Caco-2 (cell line): ENCODE data around the gene PRDM2. TPM values are rescaled to one million over a fixed set of nuclear protein-coding genes. Genes with fewer than 3 reads are reported as not detected.

Experiments used
- Bru-seq: library from RNA; stranded (reverse); fragments of 400-500 nt; gene quantifications from one replicate; lab custom pipeline; 2021; lab: Mats Ljungman, UMichigan
- BruChase-seq, 2 experiments: library from RNA; stranded (reverse); fragments of 400-500 nt; gene quantifications; one replicate each; lab custom pipeline; 2021; lab: Mats Ljungman, UMichigan
- BruUV-seq: library from RNA; stranded (reverse); fragments of 400-500 nt; replicated peaks from 2 replicates; lab custom pipeline; 2021; lab: Mats Ljungman, UMichigan
- CTCF ChIA-PET: fragments of 300-600 bp; sonication (Branson Sonifier 250); formaldehyde crosslinking; loops from one replicate; lab custom pipeline; 2022; ENCODE audit warnings: antibody characterized with exemption; lab: Charles Lee
- POLR2A ChIA-PET: fragments of 300-600 bp; sonication (Branson Sonifier 250); formaldehyde crosslinking; loops from one replicate; lab custom pipeline; 2022; ENCODE audit warnings: antibody characterized with exemption; lab: Charles Lee
- DNase-seq, 2 experiments: peaks; one replicate each; pipeline versions ENCODE4 v3.0.0 to v3.0.0-alpha.2; 2020 to 2022
- H3K27me3 ChIP-seq: replicated peaks from 2 replicates; pipeline ENCODE4 v1.6.0; 2011; ENCODE audit warnings: low read length; ENCODE audit not compliant: control insufficient read depth, insufficient read depth
- H3K36me3 ChIP-seq: 2 replicates; pipeline ENCODE4 v1.5.1; 2011; ENCODE audit warnings: low read length; ENCODE audit not compliant: control insufficient read depth, insufficient read depth
- H3K4me1 ChIP-seq: fragments of 250-450 bp; sonication (Bioruptor Pico); 2 replicates; pipeline ENCODE4 v1.5.1; 2020; ENCODE audit warnings: mild to moderate bottlenecking
- H3K4me3 ChIP-seq: 2 replicates; pipeline ENCODE4 v1.5.1; 2011; ENCODE audit warnings: low read depth, mild to moderate bottlenecking, control low read depth, low read length
- H3K9me3 ChIP-seq: fragments of 250-450 bp; sonication (Bioruptor Pico); 2 replicates; pipeline ENCODE4 v1.5.1; 2020; ENCODE audit warnings: mild to moderate bottlenecking, moderate library complexity
- H3K27ac Mint-ChIP-seq: one replicate; pipeline ENCODE4 v1.8.0; 2022; ENCODE audit warnings: mixed read lengths; ENCODE audit not compliant: unreplicated experiment
- H3K27me3 Mint-ChIP-seq: one replicate; pipeline ENCODE4 v1.8.0; 2022; ENCODE audit warnings: mixed read lengths; ENCODE audit not compliant: insufficient read depth, unreplicated experiment
- H3K36me3 Mint-ChIP-seq: one replicate; pipeline ENCODE4 v1.8.0; 2022; ENCODE audit warnings: mild to moderate bottlenecking, mixed read lengths; ENCODE audit not compliant: insufficient read depth, unreplicated experiment
- H3K4me1 Mint-ChIP-seq: one replicate; pipeline ENCODE4 v1.8.0; 2022; ENCODE audit warnings: low read depth, mixed read lengths; ENCODE audit not compliant: unreplicated experiment
- H3K4me3 Mint-ChIP-seq: one replicate; pipeline ENCODE4 v1.8.0; 2022; ENCODE audit warnings: mild to moderate bottlenecking, moderate library complexity, mixed read lengths; ENCODE audit not compliant: unreplicated experiment
- H3K9me3 Mint-ChIP-seq: one replicate; pipeline ENCODE4 v1.8.0; 2022; ENCODE audit warnings: mixed read lengths; ENCODE audit not compliant: unreplicated experiment
- CTCF ChIP-seq, 2 experiments: fragments of 200-600 bp in 1 of 2; IDR thresholded peaks; 1 replicate in 1 of 2; 2 replicates in 1 of 2; pipeline versions ENCODE4 v1.5.1 to v1.8.0; 2011 to 2022; ENCODE audit warnings: antibody characterized with exemption in 1 of 2, control low read depth in 1 of 2, inconsistent platforms in 1 of 2, low read depth in 1 of 2, low read length in 1 of 2, mild to moderate bottlenecking in 1 of 2, moderate library complexity in 1 of 2; ENCODE audit not compliant: insufficient read depth in 1 of 2, severe bottlenecking in 1 of 2, unreplicated experiment in 1 of 2
- intact Hi-C: fragments of 100-400 bp; cut with micrococcal nuclease; formaldehyde crosslinking; loops from one replicate; pipeline ENCODE4 v1.10.0; 2022; ENCODE audit not compliant: unreplicated experiment
- long read RNA-seq: library from polyadenylated mRNA; stranded (forward); transcript quantifications from one replicate; pipeline ENCODE4 v2.0.0, GENCODE V29; 2022
- total RNA-seq: library from RNA; stranded (reverse); gene quantifications from 2 replicates; pipeline ENCODE4 v1.2.3, GENCODE V29; 2022

Gene PRDM2
- 29.8 and 32.7 TPM in 2 replicates for total RNA-seq
- percentile 76 among the genes with signal in this experiment for Bru-seq, nascent RNA
- BruChase-seq, experiment 1, labeled RNA remaining after a 2-hour chase, result percentile 78 among the genes with signal in this experiment
- BruChase-seq, experiment 2, labeled RNA remaining after a 6-hour chase, result percentile 69 among the genes with signal in this experiment
- long read RNA-seq, partial matches to known transcripts, result 3 of 7 reads
- long read RNA-seq, other reads (novel, unspliced or antisense), result 4 of 7 reads

- Mint-ChIP-seq H3K9me3 (peaks cover 9% of the 10 kb centered on the region), H3K27me3 (no peaks in the 10 kb centered on the region), H3K36me3 (peaks cover 6% of the 10 kb centered on the region), H3K4me3 (peak within 1 kb of the TSS; percentile 90), H3K4me1 (peaks cover 6% of the 10 kb centered on the region), H3K27ac (peak within 1 kb of the TSS; percentile 93)
- BruUV-seq, result no TSS peak
- Histone ChIP-seq H3K36me3 (no peaks in the 10 kb centered on the region), H3K4me3 (peak within 1 kb of the TSS; percentile 75), H3K4me1 (0 out of 2 replicates have a peak, but pooled peaks cover 6% of the 10 kb centered on the region), H3K27me3 (no peaks in the 10 kb centered on the region), H3K9me3 (no peaks in the 10 kb centered on the region)
- intact Hi-C loops, result loop anchor here (5.0 kb wide), 1 partner anchor 47 kb away; no protein-coding TSS in a partner anchor
- no peak for TF ChIP-seq CTCF (IDR thresholded peaks at IDR 0.05; ENCODE audit: insufficient read depth in 1 of 2, low read depth in 1 of 2, low read length in 1 of 2, severe bottlenecking in 1 of 2, unreplicated experiment in 1 of 2)
- ChIA-PET CTCF (no interaction called here), POLR2A (no interaction called here)
- peak; percentile 35 to 55 for DNase-seq
These were observed at the start of gene PRDM2 for GRCh38 chr1:13699936-13700520. TSS of gene PRDM2 (plus strand) at chr1:13700188. CDS start at chr1:13715606, 15,418 bp downstream.

- Mint-ChIP-seq H3K9me3 (peaks cover 12% of the 10 kb centered on the region), H3K27ac (no peak overlapping the region), H3K27me3 (no peaks in the 10 kb centered on the region), H3K4me3 (no peak overlapping the region), H3K4me1 (no peaks in the 10 kb centered on the region), H3K36me3 (no peaks in the 10 kb centered on the region)
- Histone ChIP-seq H3K36me3 (no peaks in the 10 kb centered on the region), H3K9me3 (no peaks in the 10 kb centered on the region), H3K4me1 (no peaks in the 10 kb centered on the region), H3K4me3 (no peak overlapping the region), H3K27me3 (no peaks in the 10 kb centered on the region)
- TF ChIP-seq CTCF (IDR thresholded peaks at IDR 0.05; ENCODE audit: insufficient read depth in 1 of 2, low read depth in 1 of 2, low read length in 1 of 2, severe bottlenecking in 1 of 2, unreplicated experiment in 1 of 2), result no peak
- POLR2A ChIA-PET, result no interaction called here
- BruUV-seq, result no TSS peak
- intact Hi-C loops, result no loop called here
- CTCF ChIA-PET, result interaction anchor here (0.5 kb wide), 1 partner anchor 141 kb away, joined by 3 read pairs; no protein-coding TSS in a partner anchor
- no peak for DNase-seq
These were observed 48.7 kb upstream of the PRDM2 start for GRCh38 chr1:13651279-13651678.

- POLR2A ChIA-PET, result no interaction called here
- H3K9me3 Mint-ChIP-seq, result peaks cover 12% of the 10 kb centered on the region
- no peak for DNase-seq
These were observed 47.8 kb upstream of the PRDM2 start for GRCh38 chr1:13652238-13652637.

More at GRCh38 chr1:13652238-13652637, 47.8 kb upstream of the PRDM2 start:
- Histone ChIP-seq H3K9me3 (no peaks in the 10 kb centered on the region), H3K27me3 (no peaks in the 10 kb centered on the region), H3K4me1 (no peaks in the 10 kb centered on the region), H3K4me3 (no peak overlapping the region), H3K36me3 (no peaks in the 10 kb centered on the region)
- Mint-ChIP-seq H3K4me3 (no peak overlapping the region), H3K36me3 (no peaks in the 10 kb centered on the region), H3K27ac (no peak overlapping the region), H3K4me1 (no peaks in the 10 kb centered on the region), H3K27me3 (no peaks in the 10 kb centered on the region)
- CTCF ChIA-PET, result no interaction called here
- intact Hi-C loops, result no loop called here
- BruUV-seq, result no TSS peak
- TF ChIP-seq CTCF (IDR thresholded peaks at IDR 0.05; ENCODE audit: insufficient read depth in 1 of 2, low read depth in 1 of 2, low read length in 1 of 2, severe bottlenecking in 1 of 2, unreplicated experiment in 1 of 2), result no peak
